Neuronal stem cell (in vitro differentiated cells): ENCODE measurements around the gene KLHL6.

Experiments used
- DNase-seq: peaks from one replicate; pipeline ENCODE4 v3.0.0-alpha.2; 2013; ENCODE audit warnings: low spot score
- H2AFZ ChIP-seq: one replicate; pipeline ENCODE4 v1.6.1; 2013; ENCODE audit warnings: mild to moderate bottlenecking, low read length, inconsistent platforms
- H2AK5ac ChIP-seq: 2 replicates; pipeline ENCODE4 v1.6.1; 2013; ENCODE audit warnings: low read depth, mild to moderate bottlenecking, inconsistent platforms, low read length, moderate library complexity, mixed read lengths
- H2BK120ac ChIP-seq: 2 replicates; pipeline ENCODE4 v1.6.1; 2013; ENCODE audit warnings: low read depth, mild to moderate bottlenecking, inconsistent platforms, low read length, moderate library complexity, mixed read lengths
- H2BK12ac ChIP-seq: one replicate; pipeline ENCODE4 v1.6.1; 2013; ENCODE audit warnings: low read length, inconsistent platforms
- H2BK15ac ChIP-seq: 2 replicates; pipeline ENCODE4 v1.6.1; 2013; ENCODE audit warnings: mild to moderate bottlenecking, low read length, inconsistent platforms, mixed read lengths
- H2BK5ac ChIP-seq: one replicate; pipeline ENCODE4 v1.6.1; 2013; ENCODE audit warnings: inconsistent platforms, mild to moderate bottlenecking, low read length, moderate library complexity
- H3K14ac ChIP-seq: one replicate; pipeline ENCODE4 v1.6.1; 2013; ENCODE audit warnings: low read length, inconsistent platforms
- H3K18ac ChIP-seq: 2 replicates; pipeline ENCODE4 v1.6.1; 2013; ENCODE audit warnings: low read length, inconsistent platforms
- H3K23ac ChIP-seq: 2 replicates; pipeline ENCODE4 v1.6.1; 2013; ENCODE audit warnings: low read depth, mild to moderate bottlenecking, mixed read lengths, low read length, inconsistent platforms; ENCODE audit not compliant: poor library complexity
- H3K27ac ChIP-seq: replicated peaks from 3 replicates; pipeline ENCODE4 v1.5.1; 2013; ENCODE audit warnings: low read length, inconsistent platforms
- H3K27me3 ChIP-seq, 3 experiments: 2 replicates each; pipeline ENCODE4 v1.6.1; 2013; ENCODE audit warnings: low read length in 3 of 3, mild to moderate bottlenecking in 2 of 3, inconsistent platforms in 1 of 3, low read depth in 1 of 3, mixed read lengths in 1 of 3, moderate library complexity in 1 of 3; ENCODE audit not compliant: control insufficient read depth in 3 of 3, insufficient read depth in 3 of 3
- H3K36me3 ChIP-seq, 2 donors: replicated peaks in 1 of 2; 2 replicates each; pipeline ENCODE4 v1.6.1; 2013; ENCODE audit warnings: low read length in 2 of 2; ENCODE audit not compliant: control insufficient read depth in 2 of 2, insufficient read depth in 2 of 2
- H3K4ac ChIP-seq: 2 replicates; pipeline ENCODE4 v1.6.1; 2013; ENCODE audit warnings: inconsistent platforms, mild to moderate bottlenecking, low read length, moderate library complexity
- H3K4me1 ChIP-seq, 2 donors: 1 replicate in 1 of 2; 2 replicates in 1 of 2; pipeline ENCODE4 v1.6.1; 2013; ENCODE audit warnings: low read length in 2 of 2, low read depth in 1 of 2; ENCODE audit not compliant: control insufficient read depth in 2 of 2, insufficient read depth in 1 of 2
- H3K4me2 ChIP-seq: one replicate; pipeline ENCODE4 v1.6.1; 2013; ENCODE audit warnings: mild to moderate bottlenecking, low read length, inconsistent platforms; ENCODE audit not compliant: insufficient read depth, poor library complexity, severe bottlenecking
- H3K4me3 ChIP-seq, 2 donors: 2 replicates each; pipeline ENCODE4 v1.5.1; 2013; ENCODE audit warnings: low read length in 2 of 2, mild to moderate bottlenecking in 2 of 2, inconsistent platforms in 1 of 2, moderate library complexity in 1 of 2
- H3K79me1 ChIP-seq: one replicate; pipeline ENCODE4 v1.6.1; 2013; ENCODE audit warnings: low read depth, mild to moderate bottlenecking, inconsistent platforms, low read length, moderate library complexity
- H3K9ac ChIP-seq: one replicate; pipeline ENCODE4 v1.6.1; 2013; ENCODE audit warnings: mild to moderate bottlenecking, low read depth, low read length, inconsistent platforms; ENCODE audit not compliant: poor library complexity
- H3K9me3 ChIP-seq, 2 donors: replicated peaks in 1 of 2; 2 replicates each; pipeline versions ENCODE3 to v1.6.1; 2013; ENCODE audit warnings: low read length in 2 of 2, mild to moderate bottlenecking in 2 of 2, inconsistent platforms in 1 of 2, low read depth in 1 of 2, mixed read lengths in 1 of 2, moderate library complexity in 1 of 2; ENCODE audit not compliant: control insufficient read depth in 2 of 2, insufficient read depth in 1 of 2
- H4K8ac ChIP-seq: one replicate; pipeline ENCODE4 v1.6.1; 2013; ENCODE audit warnings: low read depth, mild to moderate bottlenecking, inconsistent platforms, low read length, moderate library complexity
- H4K91ac ChIP-seq: one replicate; pipeline ENCODE4 v1.6.1; 2013; ENCODE audit warnings: low read length, low read depth, mild to moderate bottlenecking, inconsistent platforms; ENCODE audit not compliant: poor library complexity
- WGBS, 2 donors: extraction: QIAGEN DNeasy Blood & Tissue Kit; methylation state at CpG; one replicate each; pipeline ENCODE4 v1.1.7; 2013; ENCODE audit warnings: missing lambda C conversion rate in 2 of 2, mixed read lengths in 1 of 2; ENCODE audit not compliant: insufficient read length in 2 of 2, insufficient replicate concordance in 1 of 2; ENCODE audit errors: extremely low coverage in 2 of 2; 5-methylcytosine and 5-hydroxymethylcytosine counted together

The KLHL6 gene

DNA sequence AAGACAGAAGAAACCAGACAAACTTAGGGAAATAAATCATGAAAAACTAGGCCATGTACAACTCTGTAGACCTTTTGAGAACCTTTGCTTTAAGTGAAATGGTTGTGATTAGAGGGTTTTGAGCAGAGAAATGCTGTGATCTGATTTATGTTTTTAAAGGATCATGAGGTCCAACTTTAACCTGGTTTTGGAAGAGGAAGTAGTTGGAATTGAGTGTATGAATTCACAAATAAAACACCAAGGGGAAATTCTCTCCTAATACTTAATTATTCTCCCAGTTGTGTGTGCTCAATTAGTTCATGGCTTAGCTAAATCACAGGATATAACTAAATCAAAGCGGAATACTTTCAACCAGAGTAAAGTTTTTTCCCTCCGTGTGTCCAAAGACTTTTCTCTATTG, 81.5 kb downstream of the KLHL6 start:
- Histone ChIP-seq H3K18ac (no peak overlapping the region), H2BK5ac (no peak overlapping the region), H4K91ac (no peak overlapping the region), H2AFZ (no peak overlapping the region), H2BK15ac (no peak overlapping the region), H3K23ac (no peak overlapping the region), H3K9me3 (no peaks in the 10 kb centered on the region), H2BK120ac (no peak overlapping the region), H2BK12ac (no peak overlapping the region), H3K4me1 (no peaks in the 10 kb centered on the region), H4K8ac (no peak overlapping the region), H3K4me2 (no peak overlapping the region), H3K14ac (no peak overlapping the region), H3K27ac (no peak overlapping the region), H3K36me3 (no peaks in the 10 kb centered on the region), H3K79me1 (no peaks in the 10 kb centered on the region), H3K9ac (no peak overlapping the region), H3K4ac (no peak overlapping the region), H3K27me3 (peaks cover 0 to 15% (median 0%) of the 10 kb centered on the region in 3 experiments), H2AK5ac (no peak overlapping the region), H3K4me3 (no peak overlapping the region)
- WGBS, 2 donors, result no CpG with 5 or more reads among the region's 2 CpGs
- no peak for DNase-seq

DNA sequence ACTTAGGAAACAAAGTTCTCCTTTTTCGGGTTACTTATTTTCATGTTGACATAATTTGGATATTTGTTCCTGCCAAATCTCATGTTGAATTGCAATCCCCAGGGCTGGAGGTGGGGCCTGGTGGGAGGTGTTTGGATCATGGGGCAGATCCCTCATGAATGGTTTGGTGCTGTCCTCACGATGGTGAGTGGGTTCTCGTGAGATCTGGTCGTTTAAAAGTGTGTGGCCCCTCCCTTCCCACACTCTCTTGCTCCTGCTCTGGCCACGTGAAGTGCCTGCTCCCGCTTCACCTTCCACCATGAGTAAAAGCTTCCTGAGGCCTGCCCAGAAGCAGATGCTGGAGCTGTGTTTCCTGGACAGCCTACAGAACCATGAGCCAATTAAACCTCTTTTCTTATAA, 83.4 kb downstream of the KLHL6 start:
- Histone ChIP-seq H2BK120ac (no peak overlapping the region), H2AK5ac (no peak overlapping the region), H2BK5ac (no peak overlapping the region), H3K18ac (no peak overlapping the region), H3K23ac (no peak overlapping the region), H3K9me3 (no peaks in the 10 kb centered on the region), H2BK12ac (no peak overlapping the region), H3K14ac (no peak overlapping the region), H4K8ac (no peak overlapping the region), H3K79me1 (no peaks in the 10 kb centered on the region), H3K36me3 (no peaks in the 10 kb centered on the region), H2BK15ac (no peak overlapping the region), H2AFZ (no peak overlapping the region), H3K27ac (no peak overlapping the region), H3K4me1 (no peaks in the 10 kb centered on the region), H4K91ac (no peak overlapping the region), H3K4me3 (no peak overlapping the region), H3K4ac (no peak overlapping the region), H3K27me3 (peaks cover 0 to 16% (median 0%) of the 10 kb centered on the region in 3 experiments), H3K4me2 (no peak overlapping the region), H3K9ac (no peak overlapping the region)
- WGBS, 2 donors, result no CpG with 5 or more reads among the region's 6 CpGs
- DNase-seq, result no peak

DNA sequence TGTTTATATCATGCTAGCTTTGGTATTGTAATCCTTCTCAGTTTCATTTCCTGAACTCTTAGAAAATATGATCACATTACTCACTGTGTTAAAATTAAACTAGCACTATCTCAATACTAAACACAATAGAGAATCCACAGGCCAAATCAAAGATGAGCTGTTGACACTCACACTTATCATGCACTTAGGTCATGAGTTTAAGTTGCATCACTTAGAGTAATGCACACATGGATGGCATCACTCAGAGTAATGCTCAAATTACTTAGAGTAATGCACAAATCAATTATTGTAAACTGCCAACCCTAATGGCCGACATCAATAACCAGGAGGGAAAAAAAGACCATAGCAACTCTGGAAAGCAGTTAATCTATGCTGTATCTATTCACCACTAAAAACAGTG, 87.1 kb downstream of the KLHL6 start:
- H2AFZ ChIP-seq, result no peak overlapping the region
- no peaks in the 10 kb centered on the region for H3K36me3 ChIP-seq
- no peak overlapping the region for H2BK12ac ChIP-seq
- H3K14ac ChIP-seq, result no peak overlapping the region
- no peak for DNase-seq
- no peaks in the 10 kb centered on the region for H3K79me1 ChIP-seq
- H2BK5ac ChIP-seq, result no peak overlapping the region
- no peak overlapping the region for H3K4me3 ChIP-seq
- no peaks in the 10 kb centered on the region for H3K4me1 ChIP-seq
- H3K9me3 ChIP-seq, result no peaks in the 10 kb centered on the region
- peaks cover 0 to 6% (median 0%) of the 10 kb centered on the region in 3 experiments for H3K27me3 ChIP-seq
- H2AK5ac ChIP-seq, result no peak overlapping the region
- H3K23ac ChIP-seq, result no peak overlapping the region
- no CpG with 5 or more reads among the region's 1 CpG for WGBS, 2 donors
- no peak overlapping the region for H2BK15ac ChIP-seq
- H4K91ac ChIP-seq, result no peak overlapping the region
- H2BK120ac ChIP-seq, result no peak overlapping the region
- H3K9ac ChIP-seq, result no peak overlapping the region
- no peak overlapping the region for H3K4ac ChIP-seq
- H3K27ac ChIP-seq, result no peak overlapping the region
- H3K18ac ChIP-seq, result no peak overlapping the region
- H4K8ac ChIP-seq, result no peak overlapping the region
- no peak overlapping the region for H3K4me2 ChIP-seq

- no peak overlapping the region for H2BK120ac ChIP-seq
- H2AFZ ChIP-seq, result no peak overlapping the region
- no peak for DNase-seq
- no peak overlapping the region for H3K18ac ChIP-seq
- no peak overlapping the region for H3K4ac ChIP-seq
- H3K79me1 ChIP-seq, result no peaks in the 10 kb centered on the region
- H2AK5ac ChIP-seq, result no peak overlapping the region
- no peak overlapping the region for H2BK12ac ChIP-seq
- no peaks in the 10 kb centered on the region for H3K36me3 ChIP-seq
- H3K4me3 ChIP-seq, result no peak overlapping the region
- no peak overlapping the region for H3K23ac ChIP-seq
- no peak overlapping the region for H3K9ac ChIP-seq
- H4K8ac ChIP-seq, result no peak overlapping the region
- H3K4me1 ChIP-seq, result no peaks in the 10 kb centered on the region
- no peak overlapping the region for H4K91ac ChIP-seq
- no CpG with 5 or more reads among the region's 3 CpGs for WGBS, 2 donors
- no peak overlapping the region for H3K27ac ChIP-seq
- H2BK15ac ChIP-seq, result no peak overlapping the region
- no peak overlapping the region for H3K14ac ChIP-seq
- H3K27me3 ChIP-seq, result peaks cover 0 to 6% (median 0%) of the 10 kb centered on the region in 3 experiments
- no peak overlapping the region for H3K4me2 ChIP-seq
- no peaks in the 10 kb centered on the region for H3K9me3 ChIP-seq
- no peak overlapping the region for H2BK5ac ChIP-seq
Measured at GRCh38 chr3:183466575-183466974, 88.9 kb downstream of the KLHL6 start.
